Glomerular visceral epithelial cell (primary cell): ENCODE data around the gene POLDIP2.
"Not testable (repeated sequence)": the region's sequence is repeated elsewhere in the genome, so short reads cannot be mapped to it uniquely, and the experiment has no call there.

Experiments used
- DNase-seq: peaks from one replicate; pipeline ENCODE4 v3.0.0-alpha.2; 2016; ENCODE audit errors: extremely low spot score

Gene POLDIP2

DNA sequence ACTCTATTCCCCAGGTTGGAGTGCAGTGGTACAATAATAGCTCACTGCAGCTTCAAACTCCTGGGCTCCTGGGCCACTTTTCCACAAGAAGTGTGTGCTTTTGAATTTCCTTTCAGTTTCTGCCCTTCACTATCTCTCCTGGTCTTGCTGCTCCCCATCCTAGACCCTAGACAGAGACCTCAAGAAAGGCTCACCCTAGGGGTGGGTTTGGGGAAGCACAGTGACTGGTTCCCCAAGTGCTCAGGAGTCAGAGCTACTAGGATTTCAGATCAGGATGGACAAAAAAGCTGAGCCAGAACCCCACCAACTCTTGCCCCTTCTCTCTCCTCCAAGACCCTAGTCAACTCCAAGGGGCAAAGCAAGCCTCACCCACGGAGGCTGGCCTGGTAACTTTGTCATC, 9.3 kb upstream of the POLDIP2 start:
- no peak for DNase-seq

GRCh38 chr17:28365487-28365886, 8.2 kb upstream of the POLDIP2 start:
- no peak for DNase-seq

DNA sequence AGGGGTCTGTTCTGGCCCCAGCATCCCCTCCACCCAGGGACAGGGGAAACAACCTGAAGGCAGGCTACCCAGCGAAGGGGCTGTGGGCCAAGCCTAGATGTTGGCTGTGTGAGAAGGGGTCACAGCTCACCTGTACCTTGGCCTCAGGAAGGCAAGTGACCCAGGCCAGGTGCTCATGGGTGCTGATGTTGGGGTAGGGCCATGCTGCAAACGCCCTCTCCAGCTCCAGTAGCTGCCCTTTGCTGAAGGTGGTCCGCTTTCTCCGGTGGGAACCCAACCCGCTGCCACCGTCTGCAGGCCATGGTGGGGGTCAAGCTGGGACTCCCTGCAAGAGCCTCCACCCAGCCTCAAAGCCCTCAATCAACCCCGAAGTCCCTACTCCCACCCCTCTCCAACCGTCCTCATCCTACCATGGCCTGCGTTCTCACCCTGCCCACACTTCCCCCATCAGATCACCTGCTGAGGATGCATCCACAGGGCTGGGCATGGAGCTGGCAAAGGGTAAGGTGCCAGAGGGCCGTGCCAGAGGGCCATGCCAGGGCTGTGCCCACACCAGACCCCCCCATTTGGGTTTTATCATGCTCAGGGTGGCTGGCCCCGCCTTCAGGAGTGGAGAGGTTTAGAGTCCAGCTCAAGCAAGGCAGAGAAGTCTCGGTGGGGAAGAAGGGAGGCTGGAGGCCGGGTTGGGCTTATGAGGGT, 7.5 kb upstream of the POLDIP2 start, which contains the start of gene SEBOX:
Gene SEBOX (minus strand): TSS at position 535 of the 699 bp plus-strand sequence. CDS start 48 bp downstream, at position 487.
- no peak for DNase-seq

DNA sequence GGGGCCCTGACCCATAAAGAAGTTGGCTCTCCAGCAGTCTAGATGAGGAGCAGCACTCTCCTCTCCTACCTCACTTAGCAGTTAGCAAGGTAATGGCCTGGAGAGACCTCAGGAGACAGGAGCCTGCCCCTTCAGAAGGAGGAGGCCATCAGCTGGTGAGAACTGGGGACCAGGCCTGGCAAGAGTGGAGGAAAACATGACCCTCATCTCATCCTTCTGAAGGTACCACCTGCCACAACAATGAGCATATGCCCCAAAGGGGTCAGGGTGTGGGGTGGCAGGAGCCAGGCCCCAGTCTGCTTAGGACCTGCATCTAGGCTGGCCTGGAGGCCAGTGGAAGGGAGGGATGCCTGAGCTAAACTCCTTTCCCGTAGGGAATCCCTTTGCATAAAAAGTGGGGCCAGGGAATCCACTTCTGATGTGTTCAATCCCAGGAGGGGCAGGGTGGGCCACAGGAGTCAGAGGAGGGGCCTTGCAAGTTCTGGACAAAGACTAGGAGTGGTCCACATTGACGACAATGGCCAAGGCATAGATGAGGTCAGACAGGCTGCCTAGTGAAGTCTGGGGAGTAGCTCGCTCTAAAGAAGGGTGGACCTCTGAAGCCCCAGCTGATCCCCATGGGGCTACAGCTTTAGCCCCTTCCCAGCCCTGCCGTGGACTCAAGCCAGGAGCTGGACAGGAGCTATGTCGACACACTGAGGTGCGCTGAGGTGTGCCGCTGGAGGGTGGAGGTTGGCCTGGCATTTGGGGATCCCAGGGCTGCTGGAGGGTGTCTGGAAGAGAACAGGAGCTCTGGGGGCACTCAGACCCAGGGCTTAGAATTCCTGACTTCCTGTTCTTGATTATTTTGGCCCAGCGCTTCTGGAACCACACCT, 6.7 kb upstream of the POLDIP2 start:
- DNase-seq = no peak

DNA sequence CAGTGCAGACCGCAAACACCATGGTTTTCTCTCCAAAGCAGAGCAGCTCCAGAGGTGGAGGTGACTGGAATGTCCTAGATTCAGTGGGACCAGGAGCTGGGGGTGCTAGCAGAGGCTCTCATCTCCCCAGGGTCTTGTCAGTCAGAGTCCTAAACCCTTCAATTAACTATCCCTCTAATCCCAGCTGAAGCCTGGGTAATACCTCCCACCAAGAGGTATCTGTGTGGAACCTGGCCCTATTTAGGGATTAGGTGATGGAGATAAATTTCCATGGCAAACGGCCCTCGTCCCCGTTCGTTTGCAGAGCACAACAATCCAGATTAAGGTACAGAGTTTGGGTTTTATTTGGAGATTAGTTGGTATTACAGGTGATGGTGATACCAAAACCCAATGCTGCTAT, 5.9 kb upstream of the POLDIP2 start:
- DNase-seq = no peak

DNA sequence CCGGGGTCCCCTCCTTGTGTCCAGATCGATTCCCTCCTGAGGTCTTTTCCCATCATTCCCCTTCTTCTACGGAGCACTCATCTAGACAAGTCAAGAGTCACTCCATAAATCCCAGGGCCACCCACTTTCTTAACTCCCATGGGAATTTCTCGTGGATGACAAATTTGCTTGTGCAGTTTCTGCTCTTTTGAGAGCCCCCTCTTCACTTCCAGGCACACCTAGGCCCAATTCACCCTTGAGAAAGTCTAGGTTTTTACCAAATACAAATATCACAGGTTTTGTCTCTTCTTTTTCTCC, 522 bp upstream of the POLDIP2 start:
- no peak for DNase-seq

GRCh38 chr17:28350271-28350670, 7.1 kb downstream of the POLDIP2 start:
- DNase-seq = no peak

GRCh38 chr17:28348979-28349378, 8.3 kb downstream of the POLDIP2 start:
- no peak for DNase-seq

DNA sequence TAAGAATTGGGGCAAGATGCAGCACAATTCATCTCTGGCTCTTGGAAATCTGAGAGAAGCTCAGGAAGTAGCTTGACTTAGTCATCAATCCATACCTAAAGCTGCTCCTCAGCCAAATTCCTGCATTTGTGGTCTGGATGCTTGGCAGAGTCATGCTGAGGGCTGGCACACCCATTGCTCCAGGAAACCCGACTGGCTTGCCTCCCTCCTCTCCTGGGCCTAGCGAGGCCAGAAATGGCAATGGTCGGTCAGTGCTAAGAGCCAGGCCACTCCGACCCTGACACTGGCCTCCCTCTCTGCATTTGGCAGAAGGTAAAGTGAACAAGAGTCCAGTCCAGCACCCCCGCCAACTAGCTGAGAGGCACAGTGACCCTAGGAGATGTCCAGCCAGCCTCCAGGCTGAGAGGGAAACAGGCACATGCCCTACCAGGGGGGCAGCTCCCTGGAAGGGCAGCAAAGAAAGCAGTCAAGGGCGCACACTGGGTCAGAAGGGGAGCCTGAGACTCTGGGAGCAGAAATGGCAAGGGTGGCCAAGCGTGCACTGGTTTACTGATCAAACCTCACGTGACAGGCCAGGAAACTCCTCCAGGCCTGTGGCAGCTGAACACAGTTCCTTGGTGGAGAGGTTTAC, 10.0 kb downstream of the POLDIP2 start:
- peak; percentile 93 for DNase-seq

DNA sequence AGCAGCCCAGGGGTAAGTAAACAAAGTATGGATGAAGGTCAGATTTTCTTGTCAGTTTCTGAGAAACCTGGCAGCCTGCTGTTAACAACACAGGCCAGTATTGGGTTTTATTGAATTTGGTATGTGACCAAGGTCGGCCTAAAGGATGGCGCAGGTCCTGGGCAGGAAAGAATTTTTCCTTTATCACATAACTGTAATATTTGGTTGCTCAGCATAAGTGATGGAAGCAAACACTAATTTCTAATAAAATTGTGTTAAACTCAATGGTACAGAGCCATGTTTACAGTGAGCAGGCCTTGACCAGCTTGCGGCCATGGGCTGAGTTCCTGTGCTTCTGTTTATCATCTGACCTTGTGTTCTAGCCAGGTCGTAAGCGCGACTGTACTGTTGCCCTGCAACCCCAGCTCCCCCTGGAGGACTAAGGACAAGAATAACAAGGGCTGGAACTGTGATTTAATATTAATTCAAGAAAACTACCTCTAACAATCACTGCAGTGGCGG, 10.5 kb downstream of the POLDIP2 start:
- DNase-seq = no peak

GRCh38 chr17:28346199-28346580, 11.1 kb downstream of the POLDIP2 start:
- no peak for DNase-seq

DNA sequence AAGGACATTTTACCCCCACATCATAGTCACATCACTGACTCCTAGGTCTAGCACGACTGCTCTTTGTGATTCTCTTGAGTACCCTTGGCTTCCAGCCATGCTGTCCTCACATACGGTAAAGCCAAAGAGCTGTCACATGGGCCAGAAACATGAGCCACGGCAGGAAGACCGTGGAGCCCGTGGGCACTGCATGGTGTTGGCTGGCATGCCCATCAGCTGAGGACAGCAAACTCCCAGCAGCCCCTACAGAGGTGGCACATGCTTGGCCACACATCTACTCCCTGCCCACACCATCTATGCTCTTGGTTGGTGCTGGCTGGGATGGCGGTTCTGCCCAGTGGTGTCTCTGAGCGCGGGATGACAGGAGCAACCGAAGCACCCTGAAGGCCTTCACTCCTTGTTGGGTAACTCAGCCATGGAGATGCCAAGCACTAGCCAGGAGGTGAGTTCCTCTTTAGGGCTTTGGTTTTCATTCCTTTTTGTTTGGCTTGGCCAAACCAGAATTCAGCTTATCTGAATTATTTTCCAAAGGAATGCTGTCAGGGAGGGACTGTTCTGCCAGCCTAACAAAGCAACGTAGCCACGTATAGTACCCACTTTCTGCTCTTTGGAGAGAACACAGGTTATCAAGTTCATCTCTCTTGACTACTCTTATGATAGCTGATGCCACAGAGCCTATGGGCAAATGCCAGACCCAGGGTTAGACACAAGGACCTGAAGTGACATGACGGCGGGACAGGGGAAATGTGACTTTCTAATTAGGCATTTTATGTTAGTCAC, 11.7 kb downstream of the POLDIP2 start:
- no peak for DNase-seq

DNA sequence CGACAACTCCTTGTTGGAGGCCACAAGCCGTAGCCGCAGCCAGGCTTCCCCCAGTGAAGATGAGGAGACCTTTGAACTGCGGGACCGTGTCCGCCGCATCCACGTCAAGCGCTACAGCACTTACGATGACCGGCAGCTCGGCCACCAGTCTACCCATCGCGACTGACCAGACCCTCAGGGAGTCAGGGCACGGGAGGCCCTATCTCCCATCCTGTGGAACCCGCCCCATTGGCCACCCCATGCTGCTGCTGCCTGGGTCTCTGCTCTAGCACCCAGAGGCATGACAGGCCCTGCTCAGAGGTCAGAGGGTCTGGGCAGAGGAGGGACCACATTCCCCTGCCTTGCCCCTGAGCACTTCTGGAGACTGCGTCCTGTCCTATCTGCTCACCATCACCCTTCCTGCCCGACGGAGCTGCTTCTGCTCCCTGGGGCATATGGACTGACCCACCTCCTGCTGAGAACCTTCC, 12.9 kb downstream of the POLDIP2 start:
- DNase-seq = no peak

- no peak for DNase-seq
Observed at GRCh38 chr17:28344011-28344410, 13.3 kb downstream of the POLDIP2 start.

- DNase-seq = no peak
Observed at GRCh38 chr17:28343491-28343932, 13.8 kb downstream of the POLDIP2 start.

DNA sequence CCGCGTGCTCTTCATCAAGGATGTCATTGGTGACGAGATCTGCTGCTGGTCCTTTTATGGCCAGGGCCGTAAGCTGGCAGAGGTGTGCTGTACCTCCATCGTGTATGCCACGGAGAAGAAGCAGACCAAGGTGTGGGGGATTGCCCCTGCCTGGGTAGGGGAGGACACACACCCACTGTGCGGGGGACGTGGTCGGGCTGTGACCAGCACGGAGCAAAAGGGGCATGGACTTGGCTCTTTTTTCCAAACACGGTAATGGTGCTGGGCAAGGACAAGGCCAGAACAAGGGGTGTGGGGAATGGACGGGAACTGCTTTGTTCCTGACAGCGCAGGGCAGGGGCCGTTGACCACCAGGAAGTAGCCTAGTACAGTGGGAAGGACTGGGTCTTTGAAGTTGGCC, 15.0 kb downstream of the POLDIP2 start:
- no peak for DNase-seq

DNA sequence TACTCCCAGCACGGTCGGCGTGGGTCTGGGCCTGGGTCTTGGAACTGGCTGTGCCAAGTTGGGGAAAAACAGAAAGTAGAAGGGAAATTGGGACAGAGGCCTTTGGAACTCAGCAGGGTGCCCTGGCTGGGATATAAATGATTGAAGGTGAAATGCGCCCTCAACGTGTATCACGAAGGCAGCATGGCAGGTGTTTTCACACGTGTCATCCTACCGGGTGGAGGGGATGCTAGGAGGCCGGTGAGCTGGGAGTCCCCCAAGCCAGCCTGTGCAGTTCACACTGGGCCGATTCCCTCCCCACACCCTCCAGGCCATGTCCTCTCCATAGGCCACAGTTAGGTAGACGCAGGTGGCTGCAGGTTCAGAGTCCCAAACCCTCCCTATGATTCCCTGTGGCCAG, 15.8 kb downstream of the POLDIP2 start:
- DNase-seq = no peak

DNA sequence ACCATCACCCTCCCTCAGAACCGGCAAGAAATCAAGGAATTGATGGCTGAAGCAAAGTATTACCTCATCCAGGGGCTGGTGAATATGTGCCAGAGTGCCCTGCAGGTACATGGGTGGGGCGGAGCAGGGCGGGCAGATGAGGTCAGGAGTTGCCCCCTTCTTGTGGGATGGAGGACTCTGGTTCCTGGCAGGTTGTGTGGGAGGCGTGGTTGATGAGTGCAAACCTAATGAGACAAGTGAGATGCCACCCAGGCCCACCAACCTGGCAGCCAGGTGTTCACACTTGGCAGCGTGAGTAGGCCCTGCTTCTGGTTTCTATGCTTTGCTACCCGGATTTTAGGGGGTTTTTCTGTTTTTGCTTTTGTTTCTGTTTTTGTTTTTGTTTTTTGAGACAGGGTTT, 17.0 kb downstream of the POLDIP2 start:
- no peak for DNase-seq

DNA sequence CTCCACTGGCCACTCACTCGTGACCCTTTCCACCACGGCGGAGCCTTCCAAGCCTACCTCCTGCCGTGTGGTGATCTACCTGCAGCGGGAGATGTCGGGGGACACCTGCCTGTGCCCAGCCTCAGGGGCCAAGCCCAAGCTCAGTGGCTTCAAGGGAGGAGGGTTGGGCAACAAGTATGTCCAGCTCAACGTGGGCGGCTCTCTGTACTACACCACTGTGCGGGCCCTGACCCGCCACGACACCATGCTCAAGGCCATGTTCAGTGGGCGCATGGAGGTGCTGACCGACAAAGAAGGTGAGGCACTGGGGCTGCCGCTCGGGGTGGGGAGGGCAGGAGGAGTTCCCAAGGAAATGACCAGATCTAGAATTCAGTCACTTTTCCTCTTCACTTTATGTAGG, 17.9 kb downstream of the POLDIP2 start:
- DNase-seq = no peak

GRCh38 chr17:28338769-28339212, 18.5 kb downstream of the POLDIP2 start:
- DNase-seq = not testable (repeated sequence)

DNA sequence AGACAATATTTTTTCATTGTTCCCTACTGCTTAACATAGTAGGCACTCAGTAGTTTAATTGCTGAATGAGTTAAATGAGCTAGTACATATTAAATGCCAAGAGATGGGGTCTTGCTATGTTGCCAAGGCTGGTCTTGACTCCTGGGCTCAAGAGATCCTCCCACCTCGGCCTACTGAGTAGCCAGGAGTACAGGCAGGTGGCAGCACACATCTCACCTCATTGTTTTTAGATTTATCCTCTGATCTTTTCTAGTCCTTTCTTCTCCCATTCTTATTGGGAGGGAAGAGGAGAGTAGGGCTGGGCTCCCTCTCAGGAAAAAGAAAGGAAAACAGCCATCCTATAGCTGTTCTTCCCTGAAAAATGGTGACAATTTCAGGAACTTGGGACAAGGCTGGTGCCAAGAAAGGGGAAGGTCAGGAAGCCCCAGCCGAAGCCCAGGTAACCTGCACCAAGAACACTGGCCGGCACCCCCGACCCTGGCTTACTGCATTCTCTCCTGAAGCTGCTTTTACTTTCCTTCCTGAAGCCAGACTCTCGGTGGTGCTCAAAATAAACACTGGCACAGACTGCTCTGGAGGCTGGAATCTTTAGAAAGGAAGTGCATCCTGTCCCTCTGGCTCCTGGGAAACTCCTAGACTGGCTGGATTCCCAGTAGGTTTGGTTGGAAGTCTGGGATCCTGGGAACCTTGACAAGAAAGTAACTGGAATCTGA, 19.1 kb downstream of the POLDIP2 start:
- DNase-seq = peak; percentile 58
